ENCODE measurements around the gene ST7L. TPM values are rescaled to one million over a fixed set of nuclear protein-coding genes. Genes with fewer than 3 reads are reported as not detected.
A peak's percentile ranks its signal among the peaks of the same experiment; 100 is the strongest.

ST7L gene
- total RNA-seq (2021): 21.5 and 22.1 TPM in 2 replicates
- percentile 75 among the genes with signal in this experiment for Bru-seq, nascent RNA
- percentile 72 among the genes with signal in this experiment for BruChase-seq, experiment 1, labeled RNA remaining after a 2-hour chase
- BruChase-seq, experiment 2, labeled RNA remaining after a 6-hour chase: percentile 59 among the genes with signal in this experiment
- long read RNA-seq, full-length matches to known transcripts: 14 of 36 reads
- long read RNA-seq, partial matches to known transcripts: 16 of 36 reads
- long read RNA-seq, other reads (novel, unspliced or antisense): 6 of 36 reads

GRCh38 chr1:112618721-112619517 lies at the start of gene ST7L:
Gene ST7L, minus strand, starts transcription at chr1:112619141. Its CDS starts 28 bp downstream, at chr1:112619113.
- H3K9me3 ChIP-seq (ENCODE audit: insufficient read depth, low read depth): no peaks in the 10 kb centered on the region
- CTCF ChIA-PET: interaction anchor here (1.2 kb wide), 1 partner anchor 55 kb away, joined by 3 read pairs; no protein-coding TSS in a partner anchor
- no peaks in the 10 kb centered on the region for H3K27me3 ChIP-seq (ENCODE audit: insufficient read depth, low read depth)
- peaks cover 14% of the 10 kb centered on the region for H3F3A ChIP-seq (ENCODE audit: insufficient read depth, low read depth)
- H3K79me2 ChIP-seq (ENCODE audit: low read depth): peaks cover 81% of the 10 kb centered on the region
- H3K9me2 ChIP-seq (ENCODE audit: insufficient read depth): no peaks in the 10 kb centered on the region
- H3K36me3 ChIP-seq (ENCODE audit: low read depth): peaks cover 26% of the 10 kb centered on the region; the same call in 1 of the 2 replicates
- TSS peak; percentile 47 for BruUV-seq (replicated peaks)
- POLR2A ChIA-PET (ENCODE audit: unreplicated experiment): interaction anchor here (0.6 to 0.7 kb wide), 3 partner anchors 13 to 1026 kb away, joined by 3 read pairs; no protein-coding TSS in a partner anchor
- peaks cover 37% of the 10 kb centered on the region for H3K4me1 ChIP-seq (replicated peaks; ENCODE audit: insufficient read depth)
- intact Hi-C loops (cut with micrococcal nuclease; ENCODE audit: unreplicated experiment): loop anchor here (1.0 to 10.0 kb wide), 4 partner anchors 88 to 229 kb away; partner anchors contain the start of gene RHOC
- peak within 1 kb of the TSS; percentile 96 for H3K4me3 ChIP-seq
- peak within 1 kb of the TSS; percentile 98 for H3K4me2 ChIP-seq
- peaks cover 31% of the 10 kb centered on the region for H4K20me1 ChIP-seq (ENCODE audit: insufficient read depth)
- H3K27ac ChIP-seq: peak within 1 kb of the TSS; percentile 86
- TF ChIP-seq EZH2 (IDR thresholded peaks at IDR 0.05; ENCODE audit: low read depth) (no peak), CTCF (conservative IDR thresholded peaks at IDR 0.05) (peak; percentile 29; the same call in 1 of the 2 replicates)
- peak within 1 kb of the TSS; percentile 88 for H2AFZ ChIP-seq
- peak; percentile 48 to 60 for DNase-seq

- TF ChIP-seq CTCF (conservative IDR thresholded peaks at IDR 0.05): no peak
- TF ChIP-seq EZH2 (IDR thresholded peaks at IDR 0.05; ENCODE audit: low read depth): no peak
- no peaks in the 10 kb centered on the region for H3K9me3 ChIP-seq (ENCODE audit: insufficient read depth, low read depth)
- no peaks in the 10 kb centered on the region for H3K9me2 ChIP-seq (ENCODE audit: insufficient read depth)
- H3K79me2 ChIP-seq (ENCODE audit: low read depth): no peaks in the 10 kb centered on the region
- no TSS peak for BruUV-seq (replicated peaks)
- H3F3A ChIP-seq (ENCODE audit: insufficient read depth, low read depth): peaks cover 15% of the 10 kb centered on the region; the same call in 1 of the 2 replicates
- no peaks in the 10 kb centered on the region for H3K4me1 ChIP-seq (replicated peaks; ENCODE audit: insufficient read depth)
- no peak overlapping the region for H2AFZ ChIP-seq
- H3K4me3 ChIP-seq: no peak overlapping the region
- DNase-seq: no peak
- ChIA-PET POLR2A (ENCODE audit: unreplicated experiment) (no interaction called here), CTCF (no interaction called here)
- H3K27me3 ChIP-seq (ENCODE audit: insufficient read depth, low read depth): no peaks in the 10 kb centered on the region
- H3K27ac ChIP-seq: no peak overlapping the region
- H3K36me3 ChIP-seq (ENCODE audit: low read depth): peaks cover 59% of the 10 kb centered on the region
- no peak overlapping the region for H3K4me2 ChIP-seq
- intact Hi-C loops (cut with micrococcal nuclease; ENCODE audit: unreplicated experiment): no loop called here
- no peaks in the 10 kb centered on the region; the same call in 1 of the 2 replicates for H4K20me1 ChIP-seq (ENCODE audit: insufficient read depth)
These were observed 48.0 kb upstream of the ST7L start for GRCh38 chr1:112666946-112667345.

GRCh38 chr1:112665857-112666256 lies 46.9 kb upstream of the ST7L start:
- no peak for DNase-seq
- POLR2A ChIA-PET (ENCODE audit: unreplicated experiment): no interaction called here
- Histone ChIP-seq H4K20me1 (ENCODE audit: insufficient read depth) (no peaks in the 10 kb centered on the region; the same call in 1 of the 2 replicates), H3K79me2 (ENCODE audit: low read depth) (no peaks in the 10 kb centered on the region), H3K4me3 (no peak overlapping the region), H3K9me2 (ENCODE audit: insufficient read depth) (no peaks in the 10 kb centered on the region), H3K4me1 (replicated peaks; ENCODE audit: insufficient read depth) (no peaks in the 10 kb centered on the region), H3K36me3 (ENCODE audit: low read depth) (peaks cover 62% of the 10 kb centered on the region), H3K4me2 (no peak overlapping the region), H3K27me3 (ENCODE audit: insufficient read depth, low read depth) (no peaks in the 10 kb centered on the region), H3K9me3 (ENCODE audit: insufficient read depth, low read depth) (no peaks in the 10 kb centered on the region), H2AFZ (no peak overlapping the region), H3F3A (ENCODE audit: insufficient read depth, low read depth) (peaks cover 10% of the 10 kb centered on the region; the same call in 1 of the 2 replicates), H3K27ac (no peak overlapping the region)
- intact Hi-C loops (cut with micrococcal nuclease; ENCODE audit: unreplicated experiment): no loop called here
- BruUV-seq (replicated peaks): no TSS peak
- TF ChIP-seq CTCF (conservative IDR thresholded peaks at IDR 0.05) (no peak), EZH2 (IDR thresholded peaks at IDR 0.05; ENCODE audit: low read depth) (no peak)
- CTCF ChIA-PET: no interaction called here
